ENCODE results near the gene MN1.

MN1 gene

DNA sequence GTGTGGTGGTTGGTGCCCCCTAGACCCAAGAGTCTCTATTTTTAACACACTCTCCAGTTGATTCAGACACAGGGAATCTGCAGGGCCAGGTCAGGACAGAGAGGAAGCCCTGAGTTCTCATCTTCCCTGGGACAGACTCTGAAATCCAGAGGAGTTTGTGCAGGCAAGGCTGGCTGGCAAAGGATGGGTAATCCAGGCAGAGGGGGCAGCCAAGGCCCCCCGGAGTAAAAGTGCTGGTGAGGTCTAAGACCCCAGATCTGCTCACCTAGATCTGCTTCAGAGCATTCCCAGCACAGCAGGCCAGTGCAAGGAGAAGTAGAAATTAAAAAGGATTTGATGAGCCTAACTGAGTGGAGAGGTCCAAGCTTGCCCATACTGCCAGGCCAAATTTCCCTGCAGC lies 40.6 kb upstream of the MN1 start:
- H3K27ac ChIP-seq (ENCODE audit: low read depth, low read length), result no peak overlapping the region
- H3K9me3 ChIP-seq (ENCODE audit: control insufficient read depth, insufficient read depth, low read length), result no peaks in the 10 kb centered on the region
- no peaks in the 10 kb centered on the region for H3K27me3 ChIP-seq (ENCODE audit: control insufficient read depth, insufficient read depth, low read length)
- no peak overlapping the region for H3K9ac ChIP-seq (ENCODE audit: low read depth, low read length)
- H3K4me1 ChIP-seq (ENCODE audit: control insufficient read depth, insufficient read depth, low read length), result peaks cover 8% of the 10 kb centered on the region; the same call in 1 of the 2 replicates
- H3K4me3 ChIP-seq (ENCODE audit: low read depth, low read length), result no peak overlapping the region
- H3K36me3 ChIP-seq (ENCODE audit: control insufficient read depth, insufficient read depth, low read length), result no peaks in the 10 kb centered on the region

DNA sequence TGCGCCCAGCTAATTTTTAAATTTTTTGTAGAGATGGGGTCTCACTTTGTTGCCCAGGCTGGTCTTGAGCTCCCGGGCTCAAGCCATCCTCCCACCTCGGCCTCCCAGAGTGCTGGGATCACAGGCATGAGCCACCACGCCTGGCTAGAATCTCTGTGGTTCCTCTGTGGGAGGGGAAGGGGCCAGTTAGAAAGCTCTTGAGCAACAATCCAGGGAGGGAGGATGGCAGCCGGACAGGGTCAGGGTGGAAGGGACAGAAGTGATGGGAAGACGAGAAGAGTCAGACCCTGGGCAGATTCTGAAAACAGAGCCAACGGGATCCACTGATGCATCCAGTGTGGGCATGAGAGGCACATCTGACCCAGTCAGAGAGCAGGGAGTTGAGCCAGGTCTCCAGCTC lies 38.9 kb upstream of the MN1 start:
- Histone ChIP-seq H3K27me3 (ENCODE audit: control insufficient read depth, insufficient read depth, low read length) (no peaks in the 10 kb centered on the region), H3K9ac (ENCODE audit: low read depth, low read length) (no peak overlapping the region), H3K36me3 (ENCODE audit: control insufficient read depth, insufficient read depth, low read length) (no peaks in the 10 kb centered on the region), H3K27ac (ENCODE audit: low read depth, low read length) (no peak overlapping the region), H3K4me1 (ENCODE audit: control insufficient read depth, insufficient read depth, low read length) (peaks cover 12% of the 10 kb centered on the region), H3K4me3 (ENCODE audit: low read depth, low read length) (no peak overlapping the region), H3K9me3 (ENCODE audit: control insufficient read depth, insufficient read depth, low read length) (no peaks in the 10 kb centered on the region)

DNA sequence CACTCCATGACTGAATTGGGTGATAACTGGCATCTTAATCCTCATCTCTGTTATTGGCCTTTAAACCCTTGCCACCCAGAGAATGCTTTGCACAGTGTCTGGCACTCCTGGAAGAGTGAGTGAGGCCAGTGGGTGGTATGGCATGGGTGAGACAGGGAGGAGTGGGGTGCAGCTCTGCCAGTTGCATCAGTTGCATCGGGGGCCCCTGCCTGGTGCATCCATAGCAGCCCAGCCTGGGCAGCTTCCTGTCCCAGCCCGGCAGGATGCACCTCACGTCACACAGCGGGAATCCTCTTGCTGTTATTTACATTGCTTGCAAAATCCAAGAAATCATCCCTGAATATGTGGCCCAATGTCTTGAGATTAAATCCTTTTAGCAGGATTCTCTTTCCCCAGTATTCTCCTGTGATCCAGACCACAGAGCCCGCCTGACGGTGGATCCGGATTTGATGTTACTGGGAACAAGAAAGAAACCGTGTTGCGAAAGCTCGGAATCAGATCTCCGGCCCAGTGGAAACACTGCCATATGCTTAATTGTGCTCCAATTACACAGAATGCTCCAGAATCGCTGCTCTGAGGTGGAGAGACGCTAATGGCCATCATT lies 37.6 kb upstream of the MN1 start:
- no peaks in the 10 kb centered on the region for H3K36me3 ChIP-seq (ENCODE audit: control insufficient read depth, insufficient read depth, low read length)
- H3K27ac ChIP-seq (ENCODE audit: low read depth, low read length), result no peak overlapping the region
- H3K9ac ChIP-seq (ENCODE audit: low read depth, low read length), result no peak overlapping the region
- H3K4me1 ChIP-seq (ENCODE audit: control insufficient read depth, insufficient read depth, low read length), result peaks cover 9% of the 10 kb centered on the region; the same call in 1 of the 2 replicates
- H3K9me3 ChIP-seq (ENCODE audit: control insufficient read depth, insufficient read depth, low read length), result no peaks in the 10 kb centered on the region
- H3K27me3 ChIP-seq (ENCODE audit: control insufficient read depth, insufficient read depth, low read length), result no peaks in the 10 kb centered on the region
- H3K4me3 ChIP-seq (ENCODE audit: low read depth, low read length), result no peak overlapping the region

DNA sequence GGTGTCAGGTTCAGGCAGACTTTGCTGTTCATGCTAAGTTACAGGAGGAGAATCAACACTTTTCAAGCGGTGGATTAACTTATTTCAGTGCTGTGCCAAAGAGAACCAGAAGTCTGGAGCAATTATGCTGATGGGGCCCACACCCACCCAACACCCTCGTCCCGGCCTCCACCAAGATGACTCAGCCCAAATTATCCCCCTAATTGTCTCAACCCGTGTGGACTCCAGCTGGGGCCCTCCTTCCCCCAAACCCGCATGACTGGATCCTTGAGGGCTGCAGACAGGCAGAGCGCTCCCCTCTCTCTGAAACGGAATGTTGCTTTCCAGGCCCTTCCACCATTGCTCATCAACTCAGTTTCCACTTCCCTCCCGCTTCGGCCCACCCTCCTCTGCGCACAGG lies 34.6 kb upstream of the MN1 start:
- Histone ChIP-seq H3K36me3 (ENCODE audit: control insufficient read depth, insufficient read depth, low read length) (no peaks in the 10 kb centered on the region), H3K4me3 (ENCODE audit: low read depth, low read length) (no peak overlapping the region), H3K4me1 (ENCODE audit: control insufficient read depth, insufficient read depth, low read length) (peaks cover 9% of the 10 kb centered on the region; the same call in 1 of the 2 replicates), H3K27ac (ENCODE audit: low read depth, low read length) (peak overlapping the region; percentile 40), H3K9me3 (ENCODE audit: control insufficient read depth, insufficient read depth, low read length) (no peaks in the 10 kb centered on the region), H3K9ac (ENCODE audit: low read depth, low read length) (no peak overlapping the region), H3K27me3 (ENCODE audit: control insufficient read depth, insufficient read depth, low read length) (no peaks in the 10 kb centered on the region)

DNA sequence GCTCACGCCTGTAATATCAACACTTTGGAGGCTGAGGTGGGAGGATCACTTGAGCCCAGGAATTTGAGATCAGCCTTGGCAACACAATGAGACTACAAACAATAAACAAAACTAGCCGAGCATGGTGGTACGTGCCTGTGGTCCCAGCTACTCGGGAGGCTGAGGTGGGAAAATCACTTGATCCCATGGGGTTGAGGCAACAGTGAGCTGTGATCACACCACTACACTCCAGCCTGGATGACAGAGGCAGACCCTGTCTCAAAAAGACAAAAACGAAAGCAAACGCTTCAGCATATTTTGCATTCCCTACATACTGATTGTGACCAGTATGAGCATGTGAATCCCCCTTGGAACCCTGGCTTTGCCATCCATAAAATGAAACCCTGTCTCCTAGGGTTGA lies 33.9 kb upstream of the MN1 start:
- Histone ChIP-seq H3K4me3 (ENCODE audit: low read depth, low read length) (no peak overlapping the region), H3K9me3 (ENCODE audit: control insufficient read depth, insufficient read depth, low read length) (no peaks in the 10 kb centered on the region), H3K36me3 (ENCODE audit: control insufficient read depth, insufficient read depth, low read length) (no peaks in the 10 kb centered on the region), H3K4me1 (ENCODE audit: control insufficient read depth, insufficient read depth, low read length) (peaks cover 9% of the 10 kb centered on the region; the same call in 1 of the 2 replicates), H3K27me3 (ENCODE audit: control insufficient read depth, insufficient read depth, low read length) (no peaks in the 10 kb centered on the region), H3K9ac (ENCODE audit: low read depth, low read length) (no peak overlapping the region), H3K27ac (ENCODE audit: low read depth, low read length) (no peak overlapping the region)

DNA sequence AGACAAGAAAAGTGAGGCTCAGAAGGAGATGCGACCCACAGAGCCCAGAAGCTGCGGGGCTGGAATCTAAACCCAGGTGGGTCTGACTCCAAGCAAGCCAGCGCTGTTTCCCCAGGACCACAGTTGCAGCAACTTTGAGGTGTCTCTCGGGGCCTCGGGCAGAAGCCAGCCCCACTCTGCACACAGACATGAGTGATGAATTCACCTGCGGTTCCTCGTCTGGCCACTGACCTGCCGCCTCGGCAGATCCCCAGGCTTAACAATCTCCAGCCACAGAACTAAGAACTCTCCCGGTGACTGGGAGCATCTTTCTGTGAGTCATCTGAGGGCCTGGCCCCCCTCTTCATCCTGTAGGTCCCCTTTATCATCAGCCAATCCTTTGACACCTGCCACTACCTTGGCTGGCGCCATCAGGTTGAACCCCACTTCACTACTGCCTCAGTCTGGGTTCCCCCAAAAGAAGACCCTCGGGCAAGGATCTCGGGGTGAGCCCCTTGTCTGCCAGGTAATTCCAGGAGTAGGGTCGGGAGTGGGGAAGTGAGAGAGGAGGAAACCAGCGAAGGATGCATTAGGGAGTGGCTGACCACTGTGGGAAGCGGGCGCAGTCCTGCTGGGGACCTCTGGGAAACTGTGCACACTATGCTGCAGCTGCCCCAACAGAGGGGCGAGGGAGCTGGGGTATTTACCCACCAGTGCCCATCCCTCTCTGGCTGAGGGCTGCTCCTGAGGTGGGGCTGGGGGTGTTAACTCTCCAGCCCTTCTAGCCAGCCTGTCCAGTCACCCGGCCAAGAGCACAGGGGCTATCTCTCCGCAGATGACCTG lies 33.0 kb upstream of the MN1 start:
- no peaks in the 10 kb centered on the region for H3K36me3 ChIP-seq (ENCODE audit: control insufficient read depth, insufficient read depth, low read length)
- H3K9ac ChIP-seq (ENCODE audit: low read depth, low read length), result no peak overlapping the region

DNA sequence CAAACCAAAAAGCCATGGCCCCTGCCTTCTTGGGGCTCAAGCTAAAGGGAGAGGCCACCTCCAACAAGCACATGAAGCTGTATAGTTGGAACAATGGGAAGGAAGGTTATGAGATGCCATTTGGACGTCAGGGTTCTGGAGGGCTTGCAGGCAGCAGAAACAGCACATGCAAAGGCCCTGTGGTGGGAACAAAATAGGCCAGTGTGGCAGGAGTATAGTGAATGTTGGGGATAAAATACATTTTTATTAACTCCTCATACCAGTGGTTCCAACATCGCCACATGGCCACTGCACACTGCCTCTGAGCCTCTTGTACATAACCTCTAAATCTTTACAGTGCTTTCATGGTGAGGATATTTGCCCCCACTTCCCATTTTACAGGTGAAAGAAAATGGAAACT lies 32.2 kb upstream of the MN1 start:
- peaks cover 9% of the 10 kb centered on the region; the same call in 1 of the 2 replicates for H3K4me1 ChIP-seq (ENCODE audit: control insufficient read depth, insufficient read depth, low read length)
- no peak overlapping the region for H3K9ac ChIP-seq (ENCODE audit: low read depth, low read length)
- H3K27me3 ChIP-seq (ENCODE audit: control insufficient read depth, insufficient read depth, low read length), result no peaks in the 10 kb centered on the region
- no peak overlapping the region for H3K27ac ChIP-seq (ENCODE audit: low read depth, low read length)
- H3K36me3 ChIP-seq (ENCODE audit: control insufficient read depth, insufficient read depth, low read length), result no peaks in the 10 kb centered on the region
- no peak overlapping the region for H3K4me3 ChIP-seq (ENCODE audit: low read depth, low read length)
- no peaks in the 10 kb centered on the region for H3K9me3 ChIP-seq (ENCODE audit: control insufficient read depth, insufficient read depth, low read length)

More for the DNA sequence above, 33.0 kb upstream of the MN1 start:
- Histone ChIP-seq H3K9me3 (ENCODE audit: control insufficient read depth, insufficient read depth, low read length) (no peaks in the 10 kb centered on the region), H3K27me3 (ENCODE audit: control insufficient read depth, insufficient read depth, low read length) (no peaks in the 10 kb centered on the region), H3K4me3 (ENCODE audit: low read depth, low read length) (no peak overlapping the region), H3K4me1 (ENCODE audit: control insufficient read depth, insufficient read depth, low read length) (peaks cover 9% of the 10 kb centered on the region; the same call in 1 of the 2 replicates), H3K27ac (ENCODE audit: low read depth, low read length) (no peak overlapping the region)

DNA sequence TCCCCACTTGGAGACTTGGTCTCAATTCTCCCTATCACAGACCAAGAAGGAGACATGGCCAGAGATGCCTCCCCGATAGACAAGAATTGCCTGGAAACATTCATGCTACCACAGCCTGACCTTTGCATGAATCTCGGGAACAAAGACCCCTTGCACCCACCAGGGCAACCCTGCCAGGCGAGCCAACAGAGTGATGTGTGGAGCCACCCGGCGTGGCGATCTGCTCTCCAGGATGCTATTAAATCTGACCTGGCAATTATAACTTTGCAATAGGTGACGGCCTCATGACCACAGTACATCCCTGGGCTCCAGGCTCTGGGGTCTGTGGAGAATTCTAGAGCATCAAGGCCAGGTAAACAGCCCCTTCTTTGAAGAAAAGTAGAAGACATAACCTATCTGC lies 31.1 kb upstream of the MN1 start:
- Histone ChIP-seq H3K9ac (ENCODE audit: low read depth, low read length) (no peak overlapping the region), H3K27ac (ENCODE audit: low read depth, low read length) (no peak overlapping the region), H3K4me1 (ENCODE audit: control insufficient read depth, insufficient read depth, low read length) (peaks cover 9% of the 10 kb centered on the region; the same call in 1 of the 2 replicates), H3K9me3 (ENCODE audit: control insufficient read depth, insufficient read depth, low read length) (no peaks in the 10 kb centered on the region), H3K36me3 (ENCODE audit: control insufficient read depth, insufficient read depth, low read length) (no peaks in the 10 kb centered on the region), H3K4me3 (ENCODE audit: low read depth, low read length) (no peak overlapping the region), H3K27me3 (ENCODE audit: control insufficient read depth, insufficient read depth, low read length) (no peaks in the 10 kb centered on the region)

DNA sequence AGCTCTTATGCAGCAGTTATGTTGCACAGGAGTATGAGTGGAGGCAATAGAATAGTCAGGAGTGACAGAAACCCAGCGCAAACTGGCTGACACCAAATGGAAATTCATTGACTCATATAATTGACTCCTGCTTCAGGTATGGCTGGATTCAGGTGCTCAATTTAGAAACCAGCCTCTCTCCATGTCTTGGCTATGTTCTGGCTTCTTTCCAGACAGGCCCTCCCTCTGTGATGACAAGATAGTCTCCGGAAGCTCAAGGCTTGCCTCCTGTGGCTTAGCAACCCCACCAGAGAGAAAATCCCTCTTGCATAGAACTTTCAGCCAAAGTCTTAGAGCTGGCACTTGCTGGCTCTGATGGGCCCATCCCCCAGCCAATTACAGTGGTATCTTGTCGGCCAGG lies 28.1 kb upstream of the MN1 start:
- Histone ChIP-seq H3K36me3 (ENCODE audit: control insufficient read depth, insufficient read depth, low read length) (no peaks in the 10 kb centered on the region), H3K4me3 (ENCODE audit: low read depth, low read length) (no peak overlapping the region), H3K27me3 (ENCODE audit: control insufficient read depth, insufficient read depth, low read length) (no peaks in the 10 kb centered on the region), H3K4me1 (ENCODE audit: control insufficient read depth, insufficient read depth, low read length) (no peaks in the 10 kb centered on the region), H3K27ac (ENCODE audit: low read depth, low read length) (no peak overlapping the region), H3K9ac (ENCODE audit: low read depth, low read length) (no peak overlapping the region), H3K9me3 (ENCODE audit: control insufficient read depth, insufficient read depth, low read length) (no peaks in the 10 kb centered on the region)

DNA sequence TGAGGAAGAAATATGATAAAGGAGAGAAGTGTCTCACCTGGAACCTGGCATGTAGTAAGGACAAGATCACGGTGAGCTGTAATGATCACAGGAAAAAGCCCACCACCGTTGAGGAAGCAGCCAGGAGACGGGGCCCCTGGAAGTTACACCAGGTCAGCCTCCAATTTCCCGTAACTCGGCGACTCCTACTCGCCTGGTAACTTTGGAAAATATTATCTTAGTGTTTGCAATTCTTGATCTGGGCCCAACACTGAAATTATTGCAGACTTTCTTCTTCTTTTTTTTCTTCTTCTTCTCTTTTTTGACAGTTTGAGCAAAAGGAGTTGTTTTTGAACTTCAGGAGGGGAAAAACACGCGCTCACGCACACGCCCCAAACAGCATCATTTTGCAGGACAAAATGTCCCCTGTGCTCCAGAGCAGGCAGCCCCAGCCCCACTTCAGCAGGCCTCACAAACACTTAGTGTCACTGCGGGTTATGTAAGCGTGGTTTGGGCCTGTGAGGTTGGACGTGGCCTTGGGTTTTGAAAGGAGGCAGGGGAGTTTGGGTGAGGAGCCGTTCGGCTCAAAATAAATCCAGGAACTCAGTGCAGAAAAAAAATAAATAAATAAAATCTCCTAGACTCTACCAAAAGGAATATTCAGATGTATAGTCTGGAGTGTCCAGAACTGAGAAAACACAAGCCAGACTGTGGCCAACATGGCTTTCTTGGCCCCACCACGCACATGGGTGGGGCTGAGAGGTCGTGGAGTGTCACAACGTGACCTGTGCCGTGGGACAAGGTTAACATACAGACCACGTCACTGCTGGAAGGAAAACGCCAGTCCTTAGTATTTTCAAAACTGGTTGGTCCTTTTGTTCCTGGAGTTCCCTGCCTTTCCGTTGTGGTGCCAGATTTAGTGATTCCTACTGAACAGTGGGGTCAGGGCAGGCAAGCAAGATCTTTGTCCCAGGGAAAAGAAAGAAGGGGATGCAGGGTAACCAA lies 26.3 kb upstream of the MN1 start:
- no peak overlapping the region for H3K4me3 ChIP-seq (ENCODE audit: low read depth, low read length)
- no peaks in the 10 kb centered on the region for H3K36me3 ChIP-seq (ENCODE audit: control insufficient read depth, insufficient read depth, low read length)
- H3K27me3 ChIP-seq (ENCODE audit: control insufficient read depth, insufficient read depth, low read length), result no peaks in the 10 kb centered on the region
- no peak overlapping the region for H3K9ac ChIP-seq (ENCODE audit: low read depth, low read length)
- H3K9me3 ChIP-seq (ENCODE audit: control insufficient read depth, insufficient read depth, low read length), result no peaks in the 10 kb centered on the region
- no peaks in the 10 kb centered on the region for H3K4me1 ChIP-seq (ENCODE audit: control insufficient read depth, insufficient read depth, low read length)
- no peak overlapping the region for H3K27ac ChIP-seq (ENCODE audit: low read depth, low read length)
